ENCODE measurements around the gene ACTN1.

Gene ACTN1

GRCh38 chr14:68943107-68943506, 36.0 kb downstream of the ACTN1 start:
- no peaks in the 10 kb centered on the region for H3K27me3 Mint-ChIP-seq
- no peak overlapping the region for H3K4me3 Mint-ChIP-seq
- peak overlapping the region; percentile 66 for H3K27ac Mint-ChIP-seq
- no peak for DNase-seq
- peaks cover 3% of the 10 kb centered on the region for H3K36me3 Mint-ChIP-seq (ENCODE audit: low read depth)
- H3K4me1 Mint-ChIP-seq (ENCODE audit: low read depth) = peaks cover 93% of the 10 kb centered on the region
- H3K9me3 Mint-ChIP-seq = no peaks in the 10 kb centered on the region

DNA sequence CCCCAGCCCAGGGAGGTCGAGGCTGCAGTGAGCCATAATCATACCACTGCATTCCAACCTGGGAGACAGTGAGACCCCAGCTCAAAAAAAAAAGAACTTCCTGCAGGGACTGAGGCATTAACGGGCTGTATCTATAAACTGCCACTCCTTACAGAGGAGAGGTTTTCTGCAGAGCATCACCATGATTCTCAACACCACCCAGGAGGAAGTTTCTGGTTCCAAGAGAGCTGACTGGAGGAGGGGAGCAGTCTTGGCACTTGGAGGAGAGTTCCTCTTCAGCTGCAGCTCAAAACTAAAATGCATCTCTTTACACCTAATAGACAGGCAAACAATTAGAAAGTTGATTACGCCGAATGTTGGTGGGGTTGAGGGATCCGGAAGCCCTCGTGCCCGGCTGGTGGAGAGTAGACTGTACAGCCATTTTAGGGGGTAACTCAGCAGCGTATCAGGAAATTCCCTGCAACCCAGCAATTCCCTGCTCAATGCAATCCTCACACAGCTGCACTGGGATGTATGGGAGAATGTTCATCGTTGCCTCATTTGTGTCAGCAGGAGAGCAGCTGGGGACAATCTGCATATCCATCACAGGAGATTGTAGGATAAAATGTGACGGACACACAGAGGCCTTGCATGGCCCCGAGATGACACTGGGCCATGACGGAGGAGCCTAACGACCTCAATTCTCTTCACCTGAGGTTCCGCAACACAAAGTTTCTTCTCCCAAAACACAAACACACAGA, 36.6 kb downstream of the ACTN1 start:
- H3K27me3 Mint-ChIP-seq = no peaks in the 10 kb centered on the region
- peaks cover 93% of the 10 kb centered on the region for H3K4me1 Mint-ChIP-seq (ENCODE audit: low read depth)
- no peak overlapping the region for H3K4me3 Mint-ChIP-seq
- peaks cover 3% of the 10 kb centered on the region for H3K36me3 Mint-ChIP-seq (ENCODE audit: low read depth)
- peak overlapping the region; percentile 2 for H3K27ac Mint-ChIP-seq
- DNase-seq = no peak
- no peaks in the 10 kb centered on the region for H3K9me3 Mint-ChIP-seq

GRCh38 chr14:68941820-68942219, 37.3 kb downstream of the ACTN1 start:
- Mint-ChIP-seq H3K27me3 (no peaks in the 10 kb centered on the region), H3K27ac (peak overlapping the region; percentile 18), H3K4me1 (ENCODE audit: low read depth) (peaks cover 92% of the 10 kb centered on the region), H3K36me3 (ENCODE audit: low read depth) (peaks cover 4% of the 10 kb centered on the region), H3K4me3 (no peak overlapping the region), H3K9me3 (no peaks in the 10 kb centered on the region)
- DNase-seq = no peak

GRCh38 chr14:68940614-68941185, 38.4 kb downstream of the ACTN1 start:
- peaks cover 92% of the 10 kb centered on the region for H3K4me1 Mint-ChIP-seq (ENCODE audit: low read depth)
- no peak for DNase-seq
- H3K27me3 Mint-ChIP-seq = no peaks in the 10 kb centered on the region
- H3K36me3 Mint-ChIP-seq (ENCODE audit: low read depth) = peaks cover 10% of the 10 kb centered on the region
- no peaks in the 10 kb centered on the region for H3K9me3 Mint-ChIP-seq
- H3K4me3 Mint-ChIP-seq = no peak overlapping the region
- peak overlapping the region; percentile 80 for H3K27ac Mint-ChIP-seq

DNA sequence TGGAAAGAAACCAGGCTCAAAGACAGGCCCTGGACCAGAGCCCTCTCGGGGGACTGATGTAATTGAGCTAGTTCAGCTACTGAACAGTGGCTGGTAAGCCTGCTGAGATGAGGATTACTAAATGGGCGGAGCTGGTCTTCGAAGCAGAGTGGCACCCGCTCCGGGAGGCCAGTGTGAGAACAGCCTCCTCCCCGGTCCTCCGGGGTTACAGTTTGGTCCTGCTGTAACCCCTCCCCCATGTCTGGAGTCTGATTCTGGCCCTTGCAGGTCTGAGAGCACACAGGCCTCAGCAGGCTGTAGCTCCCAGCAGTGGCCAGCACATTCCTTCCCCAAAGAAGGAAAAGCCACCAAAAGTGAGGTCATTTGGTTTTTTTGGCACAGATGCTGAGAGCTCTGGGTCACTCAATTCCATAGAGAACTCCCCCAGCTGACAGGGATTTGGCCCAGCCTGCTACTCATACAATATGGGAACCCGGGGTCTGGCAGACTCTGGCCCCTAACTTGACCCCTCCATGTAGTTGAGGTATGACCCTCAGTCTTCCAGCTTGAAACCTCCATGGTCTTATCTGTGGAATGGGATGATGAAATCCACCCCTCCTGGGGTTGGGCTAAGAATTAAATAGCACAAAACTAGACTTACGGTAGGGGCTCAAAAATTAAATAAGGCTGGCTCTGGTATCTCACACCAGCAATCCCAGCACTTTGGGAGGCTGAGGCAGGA, 39.0 kb downstream of the ACTN1 start:
- Mint-ChIP-seq H3K9me3 (no peaks in the 10 kb centered on the region), H3K27me3 (no peaks in the 10 kb centered on the region), H3K36me3 (ENCODE audit: low read depth) (peaks cover 12% of the 10 kb centered on the region), H3K27ac (peak overlapping the region; percentile 76), H3K4me1 (ENCODE audit: low read depth) (peaks cover 90% of the 10 kb centered on the region), H3K4me3 (no peak overlapping the region)
- DNase-seq = no peak

DNA sequence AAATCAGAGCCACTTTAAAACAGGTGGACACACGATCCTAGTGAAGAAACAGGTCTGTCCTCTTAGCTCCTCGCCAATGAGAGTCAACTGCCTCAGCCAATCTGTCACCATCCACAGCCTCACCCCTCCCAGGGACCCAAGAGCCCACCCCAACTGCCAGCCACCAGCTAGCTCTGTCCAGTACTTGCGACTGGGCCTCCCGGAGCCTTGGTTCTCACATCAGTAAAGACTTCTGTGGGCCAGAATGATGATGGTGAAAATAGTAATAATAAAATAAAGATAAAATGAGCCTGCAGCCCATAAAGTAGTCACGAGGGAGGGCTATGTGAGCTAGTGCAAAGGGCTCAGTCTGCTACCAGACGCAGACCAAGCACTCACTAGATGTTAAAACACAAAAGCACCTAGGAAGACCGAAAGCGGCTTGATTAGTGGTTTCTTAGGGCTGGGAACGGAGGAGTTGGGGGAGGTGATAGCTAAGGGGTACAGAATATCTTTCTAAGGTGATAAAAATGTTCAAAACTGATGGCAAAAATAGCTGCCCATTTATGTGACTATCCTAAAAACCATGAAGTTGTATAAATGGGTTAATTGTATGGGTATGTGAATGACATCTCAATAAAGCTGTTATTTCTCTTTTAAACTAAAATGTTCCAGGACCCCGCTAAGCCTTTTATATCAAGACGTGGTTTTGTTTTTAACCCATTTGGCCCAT, 39.8 kb downstream of the ACTN1 start:
- Mint-ChIP-seq H3K4me3 (no peak overlapping the region), H3K27ac (peak overlapping the region; percentile 76), H3K27me3 (no peaks in the 10 kb centered on the region), H3K4me1 (ENCODE audit: low read depth) (peaks cover 91% of the 10 kb centered on the region), H3K9me3 (no peaks in the 10 kb centered on the region), H3K36me3 (ENCODE audit: low read depth) (peaks cover 14% of the 10 kb centered on the region)
- no peak for DNase-seq

DNA sequence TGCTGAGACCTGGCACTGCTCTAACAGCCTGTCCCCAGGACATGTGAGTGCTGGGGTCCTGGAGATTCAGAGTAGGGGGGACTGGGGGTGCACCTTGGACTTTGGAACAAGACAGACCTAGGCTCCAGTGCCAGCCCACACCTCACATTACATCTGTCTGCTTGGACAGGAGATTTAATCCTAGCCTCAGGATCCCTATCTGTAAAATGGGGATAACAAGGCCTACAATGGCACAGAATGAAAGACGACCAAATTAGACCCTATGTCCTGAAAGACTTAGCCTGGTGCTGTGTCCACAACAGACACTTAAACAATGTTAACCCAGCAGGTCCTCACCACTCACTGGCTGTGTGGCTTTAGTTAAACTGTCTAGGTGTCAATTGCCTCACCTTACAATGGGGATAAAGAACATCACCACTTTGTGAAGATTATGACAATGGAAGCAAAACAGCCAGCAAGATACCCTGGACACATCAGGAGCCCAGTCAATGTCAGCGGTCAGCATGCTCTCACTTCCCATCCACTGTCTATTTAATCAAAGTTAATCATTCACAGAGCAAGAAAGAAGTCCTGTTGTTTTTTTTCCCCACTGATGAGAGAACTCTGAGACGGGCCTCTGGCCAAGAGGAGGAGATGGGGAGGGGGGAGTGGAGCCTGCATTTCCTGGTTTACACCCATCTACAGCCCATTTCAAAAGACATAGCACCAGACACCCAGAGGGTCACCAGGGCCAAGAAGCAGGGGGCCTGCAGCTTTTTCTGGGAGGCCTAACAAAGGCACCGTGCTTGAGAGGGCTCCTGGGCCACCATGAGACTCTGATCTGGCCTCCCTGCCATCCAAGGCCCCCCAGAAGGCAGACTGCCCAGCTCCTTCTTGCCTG, 40.6 kb downstream of the ACTN1 start:
- peaks cover 88% of the 10 kb centered on the region for H3K4me1 Mint-ChIP-seq (ENCODE audit: low read depth)

GRCh38 chr14:68937471-68938270, 41.4 kb downstream of the ACTN1 start:
- Mint-ChIP-seq H3K27me3 (no peaks in the 10 kb centered on the region), H3K4me3 (no peak overlapping the region), H3K9me3 (no peaks in the 10 kb centered on the region), H3K27ac (peak overlapping the region; percentile 76), H3K36me3 (ENCODE audit: low read depth) (peaks cover 18% of the 10 kb centered on the region), H3K4me1 (ENCODE audit: low read depth) (peaks cover 84% of the 10 kb centered on the region)
- peak; percentile 49 for DNase-seq

More for the DNA sequence above, 40.6 kb downstream of the ACTN1 start:
- Mint-ChIP-seq H3K4me3 (no peak overlapping the region), H3K36me3 (ENCODE audit: low read depth) (peaks cover 19% of the 10 kb centered on the region), H3K27me3 (no peaks in the 10 kb centered on the region), H3K9me3 (no peaks in the 10 kb centered on the region), H3K27ac (peak overlapping the region; percentile 76)
- DNase-seq = no peak

DNA sequence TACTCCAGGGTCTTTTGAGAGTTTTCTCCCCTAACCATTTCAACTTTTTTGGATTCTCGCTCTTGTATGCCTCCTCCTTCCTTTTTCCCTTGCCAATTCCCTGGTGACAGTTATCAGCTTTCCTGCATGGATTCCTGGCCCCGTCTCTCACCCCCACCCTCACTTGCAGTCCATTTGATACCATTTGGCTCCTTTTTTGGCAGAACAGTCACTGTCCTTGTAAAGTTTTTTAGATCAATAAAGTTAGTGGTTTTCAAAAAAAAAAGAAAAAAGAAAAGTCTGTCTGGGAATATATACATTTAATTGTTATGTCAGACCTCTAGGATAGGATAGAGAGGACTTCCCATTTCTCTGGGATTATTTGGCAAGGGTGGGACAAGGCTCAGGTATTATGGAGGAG, 42.1 kb downstream of the ACTN1 start:
- Mint-ChIP-seq H3K27ac (no peak overlapping the region), H3K27me3 (no peaks in the 10 kb centered on the region), H3K9me3 (no peaks in the 10 kb centered on the region), H3K36me3 (ENCODE audit: low read depth) (peaks cover 16% of the 10 kb centered on the region), H3K4me3 (no peak overlapping the region), H3K4me1 (ENCODE audit: low read depth) (peaks cover 83% of the 10 kb centered on the region)
- no peak for DNase-seq

GRCh38 chr14:68936476-68936875, 42.6 kb downstream of the ACTN1 start:
- DNase-seq = no peak
- peaks cover 16% of the 10 kb centered on the region for H3K36me3 Mint-ChIP-seq (ENCODE audit: low read depth)
- no peaks in the 10 kb centered on the region for H3K27me3 Mint-ChIP-seq
- peaks cover 82% of the 10 kb centered on the region for H3K4me1 Mint-ChIP-seq (ENCODE audit: low read depth)
- H3K4me3 Mint-ChIP-seq = no peak overlapping the region
- peak overlapping the region; percentile 59 for H3K27ac Mint-ChIP-seq
- no peaks in the 10 kb centered on the region for H3K9me3 Mint-ChIP-seq

GRCh38 chr14:68935761-68936214, 43.3 kb downstream of the ACTN1 start:
- no peak for DNase-seq

GRCh38 chr14:68934066-68934465, 45.0 kb downstream of the ACTN1 start:
- no peaks in the 10 kb centered on the region for H3K9me3 Mint-ChIP-seq
- no peak for DNase-seq
- no peak overlapping the region for H3K4me3 Mint-ChIP-seq
- H3K4me1 Mint-ChIP-seq (ENCODE audit: low read depth) = peaks cover 79% of the 10 kb centered on the region
- peaks cover 16% of the 10 kb centered on the region for H3K36me3 Mint-ChIP-seq (ENCODE audit: low read depth)
- H3K27ac Mint-ChIP-seq = peak overlapping the region; percentile 7
- no peaks in the 10 kb centered on the region for H3K27me3 Mint-ChIP-seq

More at GRCh38 chr14:68935761-68936214, 43.3 kb downstream of the ACTN1 start:
- Mint-ChIP-seq H3K9me3 (no peaks in the 10 kb centered on the region), H3K4me3 (no peak overlapping the region), H3K27ac (peak overlapping the region; percentile 59), H3K36me3 (ENCODE audit: low read depth) (peaks cover 16% of the 10 kb centered on the region), H3K27me3 (no peaks in the 10 kb centered on the region), H3K4me1 (ENCODE audit: low read depth) (peaks cover 83% of the 10 kb centered on the region)

DNA sequence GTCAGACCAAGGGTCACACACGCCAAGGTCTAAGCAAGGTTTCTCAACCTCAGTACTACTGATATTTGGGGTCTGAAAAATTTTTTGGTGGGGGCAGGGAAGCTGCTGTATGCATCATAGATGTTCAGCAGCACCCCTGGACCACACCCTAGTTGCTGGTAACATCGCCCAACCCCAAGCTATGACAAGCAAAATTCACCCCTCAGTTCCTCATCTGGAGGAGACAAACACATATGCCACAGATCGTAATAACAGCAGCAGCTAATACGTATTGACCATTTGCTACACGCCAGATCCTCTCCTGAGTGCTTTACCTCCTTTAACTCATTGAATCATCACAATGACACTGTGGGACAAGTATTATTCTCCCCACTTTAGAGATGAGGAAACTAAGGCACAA, 46.4 kb downstream of the ACTN1 start:
- H3K4me3 Mint-ChIP-seq = no peak overlapping the region
- H3K36me3 Mint-ChIP-seq (ENCODE audit: low read depth) = peaks cover 16% of the 10 kb centered on the region
- H3K27me3 Mint-ChIP-seq = no peaks in the 10 kb centered on the region
- H3K27ac Mint-ChIP-seq = peak overlapping the region; percentile 35
- no peaks in the 10 kb centered on the region for H3K9me3 Mint-ChIP-seq
- DNase-seq = no peak
- H3K4me1 Mint-ChIP-seq (ENCODE audit: low read depth) = peaks cover 79% of the 10 kb centered on the region
